Heart left ventricle (tissue), 16 donors: ENCODE data around the gene ERCC1. TPM values are rescaled to one million over a fixed set of nuclear protein-coding genes. Genes with fewer than 3 reads are reported as not detected.

Experiments
- ATAC-seq, 4 donors: fragments of 200-7000 bp; cut with Tn5 transposase; one replicate each; pipeline ENCODE4 v1.9.1; 2020 to 2022; ENCODE audit warnings: moderate library complexity in 4 of 4, mild to moderate bottlenecking in 3 of 4, moderate number of reproducible peaks in 1 of 4
- DNase-seq, 5 donors: peaks; one replicate each; pipeline ENCODE4 v3.0.0-alpha.2; 2020
- H3K27ac ChIP-seq, 12 donors: fragments of 200-600 bp; sonication (generic) in 4 of 12; one replicate each; pipeline versions ENCODE4 v1.5.0 to v1.8.0; 2016 to 2022; ENCODE audit warnings: mild to moderate bottlenecking in 2 of 12
- H3K27me3 ChIP-seq, 9 donors: fragments of 200-600 bp; sonication (generic) in 2 of 9; one replicate each; pipeline versions ENCODE4 v1.5.1 to v1.8.0; 2016 to 2022; ENCODE audit warnings: mild to moderate bottlenecking in 3 of 9
- H3K36me3 ChIP-seq, 9 donors: fragments of 200-600 bp; sonication (generic) in 2 of 9; one replicate each; pipeline versions ENCODE4 v1.5.0 to v1.8.0; 2018 to 2022; ENCODE audit warnings: mild to moderate bottlenecking in 2 of 9
- H3K4me1 ChIP-seq, 12 donors: fragments of 200-600 bp; sonication (generic) in 4 of 12; one replicate each; pipeline versions ENCODE4 v1.5.0 to v1.8.0; 2016 to 2022; ENCODE audit warnings: mild to moderate bottlenecking in 3 of 12
- H3K4me3 ChIP-seq, 12 donors: fragments of 200-600 bp; sonication (generic) in 4 of 12; one replicate each; pipeline versions ENCODE4 v1.5.0 to v1.8.0; 2017 to 2022; ENCODE audit warnings: mild to moderate bottlenecking in 9 of 12, moderate library complexity in 4 of 12
- H3K9me3 ChIP-seq, 12 donors: fragments of 200-600 bp; sonication (generic) in 4 of 12; one replicate each; pipeline versions ENCODE4 v1.5.0 to v1.8.0; 2016 to 2022; ENCODE audit warnings: mild to moderate bottlenecking in 1 of 12
- POLR2A ChIP-seq, 2 donors: fragments of 450-650 bp; IDR thresholded peaks; one replicate each; pipeline ENCODE4 v1.6.1; 2017; ENCODE audit warnings: antibody characterized with exemption in 2 of 2, mild to moderate bottlenecking in 2 of 2, moderate library complexity in 2 of 2
- WGBS, 4 donors: extraction: QIAGEN DNeasy Blood & Tissue Kit in 2 of 4; methylation state at CpG; one replicate each; pipeline versions ENCODE4 v1.1.5 to v1.1.7; 2013 to 2018; 5-methylcytosine and 5-hydroxymethylcytosine counted together
- intact Hi-C, 10 donors: fragments of 100-400 bp; cut with DNase I; formaldehyde crosslinking; loops; one replicate each; pipeline versions ENCODE4 v1.11.1 to v1.14.2; 2022
- polyA plus RNA-seq, 2 donors: library from polyadenylated mRNA; stranded (reverse); fragments of 200-250 nt; gene quantifications; one replicate each; pipeline ENCODE4 v1.2.3, GENCODE V29; 2013
- total RNA-seq, 9 donors: library from RNA; depleted of rRNA in 2 of 9; stranded (reverse); fragments of >200 nt in 2 of 9; fragmentation: NEBNext Ultra II Directional in 3 of 9; extraction: Animal tissue kit (Norgen Biotek cat#: 25700) in 3 of 9; gene quantifications; one replicate each; pipeline versions ENCODE4 v1.1.0 to v1.2.4, GENCODE V29; 2016 to 2023
- TF ChIP-seq, protein P1 (sequence below), 12 donors: fragments of 200-600 bp; sonication (generic) in 4 of 12; IDR thresholded peaks; one replicate each; pipeline versions ENCODE4 v1.5.0 to v1.8.0; 2018 to 2022; ENCODE audit warnings: antibody characterized with exemption in 12 of 12, mild to moderate bottlenecking in 5 of 12
- donor health status: ischemic (EF 13 %, LVEDD 7.1; RV severe dilation, severe dysfunction).
- donor health status: healthy with polysubstance abuse.
- donor health status: DM: no; HTN: yes; CAD: no.
- donor health status: DM: no; HTN: no; CAD: no.
- donor health status: ischemic (EF 25% LVEDD 6.9; RV normal size, moderate dysfunction).
- donor health status: ischemic (EF 25% LVEDD 5.7; RV mildly dilated, moderate dysfunction).
- donor health status: healthy.
- donor health status: DM: yes; HTN: yes; CAD: no.
- donor health status: ischemic (EF 35%, LVEDD 5.7; RV mildly dilated, moderate dysfunction).
- donor health status: nonischemic (EF 11% LVEDD 7.7; RV severe dilation, severe dysfunction).
- donor health status: DM: yes; HTN: yes; CAD: no.
- donor health status: PGD.
- donor health status: ischemic (EF 29% LVEDD 5.4; RV normal size, mild dysfunction).
- donor health status: nonischemic (EF 23%, LVEDD 6.1; RV moderate dilation, normal function).

ERCC1 gene
- total and polyA plus RNA-seq, 11 donors = 104 to 294 (median 121) TPM

DNA sequence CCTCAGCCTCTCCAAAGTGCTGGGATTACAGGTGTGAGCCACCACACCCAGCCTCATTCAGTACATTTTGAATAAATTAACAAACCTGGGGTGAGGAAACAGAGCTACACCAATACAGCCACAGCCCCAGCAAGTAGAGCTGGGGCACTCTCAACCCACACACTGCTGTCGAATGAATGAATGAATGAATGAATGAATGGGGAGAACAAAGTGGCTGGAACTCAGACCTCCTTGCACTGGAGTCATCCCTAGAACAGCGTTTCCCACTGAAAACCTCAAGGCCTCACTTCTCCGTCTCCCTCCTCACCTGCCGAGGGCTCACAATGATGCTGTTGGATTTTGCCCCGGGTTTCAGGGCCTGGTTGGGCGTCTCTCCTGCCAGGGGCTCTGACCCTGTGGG, 2.8 kb downstream of the ERCC1 start:
- H3K27ac ChIP-seq = no peak overlapping the region
- DNase-seq (peak in 1 of 5 donors; percentile 28), ATAC-seq (no peak)
- no peaks in the 10 kb centered on the region for H3K27me3 ChIP-seq
- no peak overlapping the region for H3K4me3 ChIP-seq
- TF ChIP-seq POLR2A (IDR thresholded peaks at IDR 0.05) = no peak
- TF ChIP-seq, protein P1, sequence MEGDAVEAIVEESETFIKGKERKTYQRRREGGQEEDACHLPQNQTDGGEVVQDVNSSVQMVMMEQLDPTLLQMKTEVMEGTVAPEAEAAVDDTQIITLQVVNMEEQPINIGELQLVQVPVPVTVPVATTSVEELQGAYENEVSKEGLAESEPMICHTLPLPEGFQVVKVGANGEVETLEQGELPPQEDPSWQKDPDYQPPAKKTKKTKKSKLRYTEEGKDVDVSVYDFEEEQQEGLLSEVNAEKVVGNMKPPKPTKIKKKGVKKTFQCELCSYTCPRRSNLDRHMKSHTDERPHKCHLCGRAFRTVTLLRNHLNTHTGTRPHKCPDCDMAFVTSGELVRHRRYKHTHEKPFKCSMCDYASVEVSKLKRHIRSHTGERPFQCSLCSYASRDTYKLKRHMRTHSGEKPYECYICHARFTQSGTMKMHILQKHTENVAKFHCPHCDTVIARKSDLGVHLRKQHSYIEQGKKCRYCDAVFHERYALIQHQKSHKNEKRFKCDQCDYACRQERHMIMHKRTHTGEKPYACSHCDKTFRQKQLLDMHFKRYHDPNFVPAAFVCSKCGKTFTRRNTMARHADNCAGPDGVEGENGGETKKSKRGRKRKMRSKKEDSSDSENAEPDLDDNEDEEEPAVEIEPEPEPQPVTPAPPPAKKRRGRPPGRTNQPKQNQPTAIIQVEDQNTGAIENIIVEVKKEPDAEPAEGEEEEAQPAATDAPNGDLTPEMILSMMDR (IDR thresholded peaks at IDR 0.05) = no peak
- intact Hi-C loops = loop anchor here in 3 of 10 donors (10.0 kb wide), 3 partner anchors 54 to 224 kb away; partner anchors contain the start of gene OPA3 (in 1 of the 3)
- WGBS, 4 donors = 87 to 95% (median 94%) methylated on average over 6 of the region's 6 CpGs
- peaks cover 0 to 57% (median 36%) of the 10 kb centered on the region in 9 donors for H3K36me3 ChIP-seq
- H3K4me1 ChIP-seq = peaks cover 2 to 56% (median 27%) of the 10 kb centered on the region in 12 donors
- no peaks in the 10 kb centered on the region for H3K9me3 ChIP-seq

DNA sequence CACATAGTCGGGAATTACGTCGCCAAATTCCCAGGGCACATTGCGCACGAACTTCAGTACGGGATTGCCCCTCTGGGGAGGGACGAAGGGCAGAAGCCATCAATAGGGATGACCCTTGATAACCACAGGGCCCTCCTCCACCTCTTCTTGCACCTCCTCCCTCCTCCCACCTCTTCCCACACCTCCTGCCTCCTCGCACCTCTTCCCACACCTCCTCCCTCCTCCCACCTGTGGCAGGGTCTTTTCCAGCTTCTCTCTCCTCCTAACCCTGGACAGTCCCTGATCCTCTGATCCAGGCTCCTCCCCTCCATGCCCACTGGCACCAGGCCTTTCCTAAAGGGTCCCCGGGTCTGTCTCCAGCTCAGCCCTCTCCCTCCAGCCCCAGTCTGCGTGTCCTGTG, 3.4 kb downstream of the ERCC1 start:
- intact Hi-C loops = loop anchor here in 3 of 10 donors (10.0 kb wide), 3 partner anchors 54 to 224 kb away; partner anchors contain the start of gene OPA3 (in 1 of the 3)
- ATAC-seq (no peak), DNase-seq (peak in 1 of 5 donors; percentile 33)
- TF ChIP-seq, protein P1 (IDR thresholded peaks at IDR 0.05) = no peak
- TF ChIP-seq POLR2A (IDR thresholded peaks at IDR 0.05) = no peak
- no peaks in the 10 kb centered on the region for H3K27me3 ChIP-seq
- peaks cover 0 to 61% (median 40%) of the 10 kb centered on the region in 9 donors for H3K36me3 ChIP-seq
- H3K9me3 ChIP-seq = no peaks in the 10 kb centered on the region
- H3K27ac ChIP-seq = peak overlapping the region in 1 of 12 donors; percentile 53
- WGBS, 4 donors = 82 to 87% (median 85%) methylated on average over 10 of the region's 10 CpGs
- H3K4me3 ChIP-seq = no peak overlapping the region
- peaks cover 2 to 51% (median 26%) of the 10 kb centered on the region in 12 donors for H3K4me1 ChIP-seq

DNA sequence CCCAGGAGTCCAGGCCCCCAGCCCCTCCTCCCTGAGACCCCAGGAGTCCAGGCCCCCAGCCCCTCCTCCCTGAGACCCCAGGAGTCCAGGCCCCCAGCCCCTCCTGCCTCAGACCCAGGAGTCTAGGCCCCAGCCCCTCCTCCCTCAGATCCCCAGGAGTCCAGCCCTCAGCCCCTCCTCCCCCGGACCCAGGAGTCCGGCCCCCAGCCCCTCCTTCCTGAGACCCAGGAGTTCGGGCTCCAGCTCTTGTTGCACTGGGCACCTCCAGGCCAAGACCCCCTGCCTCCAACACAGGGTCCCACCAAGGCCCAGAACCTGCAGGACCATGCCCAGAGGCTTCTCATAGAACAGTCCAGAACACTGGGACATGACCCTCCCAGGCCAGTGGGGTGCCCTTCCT, 3.8 kb downstream of the ERCC1 start:
- intact Hi-C loops = loop anchor here in 3 of 10 donors (10.0 kb wide), 3 partner anchors 55 to 225 kb away; partner anchors contain the start of gene OPA3 (in 1 of the 3)
- DNase-seq (peak in 1 of 5 donors; percentile 49), ATAC-seq (no peak)
- Histone ChIP-seq H3K27me3 (no peaks in the 10 kb centered on the region), H3K4me3 (no peak overlapping the region), H3K36me3 (peaks cover 0 to 63% (median 43%) of the 10 kb centered on the region in 9 donors), H3K9me3 (no peaks in the 10 kb centered on the region), H3K4me1 (peaks cover 2 to 46% (median 22%) of the 10 kb centered on the region in 12 donors), H3K27ac (peak overlapping the region in 1 of 12 donors; percentile 53)
- 52 to 81% (median 59%) methylated on average over 3 of the region's 3 CpGs; no CpG with 5 or more reads in 1 of the 4 donors for WGBS, 4 donors
- TF ChIP-seq POLR2A (IDR thresholded peaks at IDR 0.05) = no peak

DNA sequence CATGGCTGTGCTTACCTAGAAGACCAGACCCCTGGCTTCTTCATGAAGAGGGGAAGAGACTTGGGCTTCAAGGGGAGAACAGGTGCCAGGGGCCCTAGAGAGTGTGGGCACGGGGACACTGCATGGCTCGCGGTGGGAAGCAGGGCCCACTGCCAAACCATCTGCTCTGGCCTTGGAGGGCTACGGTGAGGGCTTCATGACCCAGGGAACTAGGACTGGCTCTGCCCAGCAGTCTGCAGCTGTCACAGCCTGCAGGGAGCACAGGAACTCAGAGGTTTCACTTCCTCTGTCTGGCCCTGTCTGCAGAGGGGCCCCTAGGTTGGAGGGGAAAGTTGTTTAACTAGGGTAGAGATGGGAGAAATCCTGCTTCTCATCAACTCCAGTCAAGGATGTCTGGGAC, 4.3 kb downstream of the ERCC1 start:
- H3K27ac ChIP-seq = peak overlapping the region in 2 of 12 donors; percentile 10 to 53
- ATAC-seq = no peak
- no peaks in the 10 kb centered on the region for H3K9me3 ChIP-seq
- H3K27me3 ChIP-seq = no peaks in the 10 kb centered on the region
- H3K36me3 ChIP-seq = peaks cover 0 to 68% (median 48%) of the 10 kb centered on the region in 9 donors
- no peak overlapping the region for H3K4me3 ChIP-seq
- intact Hi-C loops = no loop called here
- peaks cover 2 to 41% (median 17%) of the 10 kb centered on the region in 12 donors for H3K4me1 ChIP-seq
- TF ChIP-seq, protein P1 (IDR thresholded peaks at IDR 0.05) = no peak
- no peak for TF ChIP-seq POLR2A (IDR thresholded peaks at IDR 0.05)
- DNase-seq = peak in 2 of 5 donors; percentile 58 to 61
- WGBS, 4 donors = 39 to 80% (median 43%) methylated on average over 1 to 4 of the region's 4 CpGs
